ENCODE measurements around the gene CDH16.

Gene CDH16

DNA sequence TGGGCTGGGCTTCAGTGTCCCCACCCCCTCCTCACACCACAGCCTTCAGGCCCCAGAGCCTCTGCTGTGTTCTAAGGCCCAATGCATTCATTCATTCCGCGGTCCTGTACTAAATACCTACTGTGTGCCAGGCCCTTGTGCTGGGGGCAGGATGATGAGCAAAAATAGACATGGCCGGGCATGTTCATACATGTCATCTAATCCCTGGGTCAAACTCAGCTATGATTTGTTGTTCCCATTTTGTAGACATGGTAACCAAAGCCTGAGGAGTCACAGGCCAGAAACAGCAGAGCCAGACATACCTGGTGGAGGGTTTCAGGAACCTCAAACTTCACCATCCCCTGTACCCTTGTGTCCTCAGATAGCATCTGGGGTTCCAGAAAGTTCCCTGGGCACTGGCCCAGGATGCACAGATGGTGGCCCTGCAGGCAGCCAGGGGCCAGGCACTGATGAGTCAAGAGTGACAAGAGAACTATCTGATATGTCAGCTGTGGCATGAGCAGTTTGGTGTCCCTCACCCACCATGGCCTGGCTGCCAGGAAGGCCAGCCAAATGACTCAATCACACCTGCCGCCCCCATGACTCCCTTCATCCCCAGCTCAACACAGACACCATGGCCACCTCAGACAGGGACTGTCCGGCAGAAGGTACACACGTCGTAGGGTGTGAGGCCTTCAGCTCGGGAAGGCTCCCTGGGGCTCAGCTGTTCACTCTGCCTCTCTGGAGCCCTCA is 9.4 kb upstream of the CDH16 start:
- DNase-seq (ENCODE audit: low read depth) = no peak

DNA sequence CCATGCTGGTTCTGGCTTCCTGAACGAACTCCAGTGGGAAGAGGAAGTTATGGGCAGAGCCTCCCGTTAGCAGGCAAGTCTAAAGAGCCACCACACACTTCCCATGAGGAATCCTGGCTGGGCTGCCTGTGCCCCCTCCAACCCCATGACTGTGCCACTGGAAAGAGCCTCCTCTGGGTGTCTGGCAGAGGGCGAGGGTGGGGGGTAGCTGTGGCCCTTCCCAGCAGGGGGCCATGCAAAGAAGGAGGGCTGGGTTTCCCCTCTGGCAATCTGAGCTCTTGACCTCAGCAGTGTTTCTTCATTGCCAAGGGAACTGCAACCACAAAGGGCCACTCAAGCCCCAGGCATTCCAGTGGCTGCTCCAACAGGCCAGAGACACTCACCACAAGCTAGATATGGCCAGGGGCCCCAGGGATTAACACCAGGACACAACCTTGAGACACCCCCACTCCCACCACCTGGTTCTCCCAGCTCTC is 8.3 kb upstream of the CDH16 start:
- DNase-seq (ENCODE audit: low read depth) = no peak

DNA sequence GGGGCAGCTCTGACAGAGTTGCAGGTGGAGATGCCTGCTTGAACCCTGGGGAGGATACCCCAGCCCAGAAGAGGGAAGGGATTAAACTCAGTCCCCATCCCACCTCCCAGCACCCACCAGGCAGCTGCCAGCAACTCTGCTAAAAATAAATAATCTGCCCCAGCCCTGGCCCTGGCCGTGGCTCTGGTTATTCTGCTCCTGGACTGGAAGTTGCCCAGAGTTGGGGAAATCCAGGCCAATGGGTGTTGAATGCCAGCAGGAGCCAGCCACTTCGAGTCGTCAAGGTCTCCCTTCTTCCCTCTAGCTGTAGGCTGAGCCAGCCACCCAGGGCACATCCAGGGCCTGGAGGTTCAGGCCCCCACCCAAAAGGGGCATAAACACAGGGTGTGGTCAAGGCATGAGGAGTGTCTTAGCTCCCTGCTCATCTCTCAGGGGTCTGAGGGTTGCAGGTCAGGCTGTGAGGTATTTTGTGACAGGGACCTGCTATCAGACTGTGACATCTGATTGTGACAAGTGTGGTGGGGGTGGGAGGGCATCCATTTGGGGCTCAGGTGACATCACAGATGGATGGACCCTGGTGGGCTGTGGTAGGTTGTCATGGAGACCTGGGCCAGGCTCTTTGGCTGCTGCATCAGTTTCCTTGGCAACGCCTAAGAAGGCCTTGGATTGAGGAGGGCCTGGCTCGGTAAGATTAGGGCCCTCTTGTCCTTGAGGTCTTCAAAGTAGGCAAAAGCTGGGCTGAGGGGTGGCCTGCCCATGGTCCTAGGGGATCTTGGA is 7.7 kb upstream of the CDH16 start:
- DNase-seq (ENCODE audit: low read depth) = no peak

DNA sequence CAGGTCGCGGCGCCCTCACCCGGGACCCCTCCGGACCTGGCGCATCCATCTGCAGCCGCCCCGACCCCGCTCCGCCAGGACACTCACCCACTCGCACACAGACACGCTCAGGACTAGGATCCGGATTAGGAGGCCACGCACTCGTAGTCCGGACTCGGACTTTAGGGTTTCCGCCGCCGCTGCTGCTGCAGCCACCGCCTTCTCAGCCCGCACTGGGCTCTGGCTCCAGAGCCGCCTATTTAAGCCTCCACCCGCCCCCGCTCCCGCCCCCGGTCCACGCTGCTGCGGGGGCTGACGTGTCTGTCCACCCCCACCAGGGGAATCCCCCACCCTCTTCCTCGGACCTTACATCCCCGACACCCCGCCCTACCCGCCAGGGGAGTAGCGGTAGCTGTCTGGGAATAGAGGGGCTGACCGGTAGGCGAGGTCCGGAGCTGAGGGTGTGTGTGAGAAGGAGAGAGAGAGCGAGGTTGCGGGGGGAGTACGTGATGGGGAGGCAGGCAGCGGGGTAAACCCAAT is 6.7 kb upstream of the CDH16 start, which contains the start of gene RRAD:
TSS of gene RRAD (minus strand) at position 214 of the 519 bp plus-strand sequence. CDS start 356 bp downstream, outside the sequence.
- no peak for DNase-seq (ENCODE audit: low read depth)

DNA sequence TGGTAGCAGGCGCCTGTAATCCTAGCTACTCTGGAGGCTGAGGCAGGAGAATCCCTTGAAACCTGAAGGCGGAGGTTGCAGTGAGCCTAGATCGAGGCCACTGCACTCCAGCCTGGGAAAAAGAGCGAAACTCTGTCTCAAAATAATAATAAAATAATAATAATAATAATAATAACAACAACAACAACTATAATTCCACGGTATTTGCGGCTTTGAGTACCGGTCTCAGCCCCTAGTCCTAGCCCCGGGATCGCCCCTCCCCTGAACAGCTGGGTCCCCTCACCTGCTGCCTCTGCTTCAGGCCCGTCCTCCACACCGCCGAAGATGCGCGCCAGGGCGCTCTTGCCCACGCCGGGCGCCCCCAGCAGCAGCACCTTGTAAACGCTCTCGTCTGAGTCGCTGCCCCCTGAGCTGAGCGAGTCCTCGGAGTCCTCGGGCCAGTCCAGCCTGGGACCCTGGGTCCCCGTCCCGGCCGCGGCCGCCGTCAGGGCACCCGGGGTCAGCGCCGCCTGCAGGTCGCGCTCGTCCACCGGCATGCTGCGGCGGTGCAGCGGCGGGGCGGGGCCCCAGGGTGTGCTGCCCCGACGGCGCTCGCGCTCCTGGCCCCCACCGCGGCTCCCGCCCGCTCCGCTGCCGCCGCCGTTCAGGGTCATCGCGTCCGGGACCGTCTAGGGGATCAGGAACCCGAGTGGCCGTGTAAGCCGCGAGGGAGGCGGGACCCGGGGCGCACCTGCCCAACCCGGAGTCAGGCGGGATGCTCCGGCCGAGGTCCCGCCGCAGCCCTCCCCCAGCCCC is 6.0 kb upstream of the CDH16 start:
- no peak for DNase-seq (ENCODE audit: low read depth)

DNA sequence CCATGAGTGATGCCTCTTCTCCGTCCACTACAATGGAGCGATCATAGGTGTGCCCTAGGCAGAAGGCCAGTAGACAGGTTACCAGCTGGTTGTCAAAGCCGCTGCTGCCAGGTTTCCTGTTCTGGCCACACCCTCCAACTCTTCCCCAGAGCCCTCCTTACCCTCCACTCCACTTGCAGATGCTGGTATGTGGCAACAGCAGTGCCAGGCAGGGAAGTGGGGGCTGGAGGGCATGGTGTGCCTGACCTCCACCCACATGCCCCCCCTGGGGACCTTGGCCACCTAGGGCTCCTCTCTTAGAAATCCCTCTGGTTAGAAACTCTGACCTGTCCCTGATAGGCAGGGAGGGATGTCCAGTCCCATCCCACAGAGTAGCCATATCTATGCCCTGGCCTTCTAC is 5.2 kb upstream of the CDH16 start:
- DNase-seq (ENCODE audit: low read depth) = no peak

DNA sequence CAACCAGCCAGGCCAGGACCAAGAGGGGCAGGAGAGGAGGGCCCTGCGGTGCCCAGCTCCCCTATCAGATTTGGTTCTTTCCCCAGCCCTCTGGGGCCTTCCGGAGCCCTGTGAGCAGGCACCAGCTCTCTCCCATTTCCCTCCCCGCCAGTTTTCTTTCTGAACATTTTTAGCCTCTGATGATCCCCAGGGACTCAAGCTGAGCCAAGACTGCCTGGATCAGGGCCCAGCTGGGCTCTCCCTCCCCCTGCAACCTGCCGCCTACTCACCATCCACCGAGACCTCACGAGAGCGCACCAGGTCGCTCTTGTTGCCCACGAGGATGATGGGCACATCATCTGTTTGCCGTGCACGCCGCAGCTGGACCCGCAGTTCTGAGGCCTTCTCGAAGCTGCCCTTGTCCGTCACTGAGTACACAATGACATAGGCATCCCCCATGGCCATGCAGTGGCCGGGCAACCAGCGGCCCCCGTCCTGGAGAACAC is 4.6 kb upstream of the CDH16 start:
- no peak for DNase-seq (ENCODE audit: low read depth)

DNA sequence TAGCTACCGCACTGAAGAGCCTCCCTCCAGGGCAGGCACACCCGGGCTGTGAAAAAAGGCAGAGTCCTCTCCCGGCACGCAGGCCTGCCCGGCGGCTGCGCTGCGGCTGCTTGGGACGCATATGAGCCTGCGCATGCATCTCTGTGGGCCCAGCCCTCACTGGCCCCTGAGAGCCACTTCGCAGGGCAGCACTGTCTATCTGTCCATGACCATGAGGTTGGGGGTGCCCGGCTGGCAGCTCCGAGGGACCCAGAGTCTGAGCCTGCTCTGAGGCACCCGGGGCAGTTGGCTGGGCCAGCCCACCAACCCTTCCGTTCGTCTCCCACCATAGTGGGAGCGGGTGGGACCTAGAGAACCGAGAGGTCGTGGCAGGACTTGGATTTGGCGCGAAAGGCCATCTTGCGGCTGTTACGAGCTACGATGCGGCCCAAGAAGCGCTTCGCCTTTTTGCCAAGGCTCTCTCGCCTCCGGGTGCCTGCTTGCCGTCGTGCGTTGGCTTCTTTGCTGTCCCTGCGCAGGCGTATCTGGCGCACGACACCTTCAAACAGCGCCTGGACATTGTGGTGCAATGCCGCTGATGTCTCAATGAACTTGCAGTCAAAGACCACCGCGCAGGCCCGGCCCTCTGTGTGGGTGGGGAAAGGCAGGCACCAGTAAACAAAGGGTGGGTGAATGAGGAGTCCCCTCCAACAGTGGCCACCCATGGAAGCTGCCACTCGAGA is 3.2 kb upstream of the CDH16 start:
- no peak for DNase-seq (ENCODE audit: low read depth)

DNA sequence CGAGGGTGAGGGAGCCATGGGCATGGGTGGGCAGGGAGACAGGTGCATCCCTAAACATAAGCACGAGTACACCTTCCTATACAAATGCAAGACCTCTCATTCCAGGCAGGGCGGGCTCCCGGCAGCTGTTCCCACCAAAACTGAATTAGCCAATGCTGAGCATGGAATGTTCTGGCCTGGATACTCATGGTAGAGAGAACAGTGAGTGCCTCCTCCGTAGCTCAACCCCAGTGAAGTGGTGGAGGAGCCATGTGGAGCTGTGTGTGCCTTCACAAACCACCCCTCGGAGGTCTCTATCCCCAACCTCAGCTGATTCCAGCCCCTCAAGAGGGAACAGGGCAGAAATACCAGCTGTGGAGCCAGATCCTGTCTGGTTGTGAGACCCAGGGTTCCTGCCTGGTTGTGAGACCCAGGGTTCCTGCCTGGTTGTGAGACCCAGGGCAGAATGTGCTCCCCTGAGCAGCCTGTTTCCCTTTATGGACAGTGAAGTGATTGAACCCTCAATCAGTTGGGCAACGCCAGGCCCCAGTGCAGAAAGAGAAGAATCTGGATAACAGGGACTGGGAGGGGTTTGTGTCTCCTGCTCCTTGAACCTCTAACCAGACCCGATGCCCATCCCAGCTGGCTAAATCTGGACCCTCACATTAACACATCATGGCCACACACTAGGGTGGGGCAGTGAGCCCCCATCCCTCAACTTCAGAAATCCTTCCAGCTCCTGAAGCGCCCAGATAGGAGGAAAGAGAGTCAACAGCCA is 2.4 kb upstream of the CDH16 start:
- no peak for DNase-seq (ENCODE audit: low read depth)

DNA sequence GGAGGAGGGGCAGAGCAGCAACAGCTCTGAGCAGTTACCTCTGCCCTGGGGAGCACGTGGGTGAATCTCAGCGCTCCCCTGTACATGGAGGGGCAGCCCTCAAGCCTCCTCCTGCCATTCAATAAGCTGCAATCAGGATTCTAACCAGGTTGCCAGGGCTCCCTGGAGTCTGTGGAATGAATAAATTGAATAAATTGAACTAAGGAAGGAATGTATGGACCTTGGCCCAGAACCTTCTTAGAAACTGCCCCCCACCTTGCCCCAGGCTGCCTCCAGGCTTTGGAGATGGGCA is 1.6 kb upstream of the CDH16 start:
- DNase-seq (ENCODE audit: low read depth) = no peak

DNA sequence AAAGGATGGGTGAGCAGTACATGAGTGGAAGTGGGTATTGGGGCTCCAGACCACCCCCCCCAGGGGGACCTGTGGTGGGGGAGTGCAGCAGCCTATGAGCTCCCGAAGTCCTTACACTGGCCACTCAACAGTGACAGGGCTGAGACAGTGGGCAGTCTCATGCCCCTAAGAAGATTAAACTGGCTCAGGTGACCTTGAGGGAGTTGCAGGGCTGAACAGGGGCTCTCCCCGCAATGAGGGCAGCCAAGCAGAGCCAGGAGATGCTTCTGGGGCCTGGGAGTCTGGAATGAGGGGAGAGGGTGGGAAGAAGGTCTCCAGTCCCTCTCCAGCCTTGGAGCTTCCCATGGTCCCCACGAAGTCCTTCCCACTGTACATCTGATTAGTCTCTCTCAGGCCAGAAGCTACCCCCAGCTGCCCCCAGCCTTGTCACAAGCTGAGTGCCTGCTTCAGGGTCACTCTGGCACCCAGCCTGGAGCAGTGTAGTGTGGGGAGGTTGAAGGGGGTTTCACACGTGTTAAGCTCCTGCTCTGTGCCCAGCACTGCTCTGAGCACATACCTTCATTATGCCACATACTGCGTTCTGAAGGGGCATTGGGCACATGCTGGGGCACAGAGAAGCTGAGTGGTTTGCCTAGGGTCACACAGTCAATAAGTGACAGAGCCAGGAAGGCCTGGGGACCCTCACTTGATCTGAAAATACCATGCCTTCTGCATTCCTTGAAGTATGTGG is 1.0 kb upstream of the CDH16 start:
- DNase-seq (ENCODE audit: low read depth) = no peak

DNA sequence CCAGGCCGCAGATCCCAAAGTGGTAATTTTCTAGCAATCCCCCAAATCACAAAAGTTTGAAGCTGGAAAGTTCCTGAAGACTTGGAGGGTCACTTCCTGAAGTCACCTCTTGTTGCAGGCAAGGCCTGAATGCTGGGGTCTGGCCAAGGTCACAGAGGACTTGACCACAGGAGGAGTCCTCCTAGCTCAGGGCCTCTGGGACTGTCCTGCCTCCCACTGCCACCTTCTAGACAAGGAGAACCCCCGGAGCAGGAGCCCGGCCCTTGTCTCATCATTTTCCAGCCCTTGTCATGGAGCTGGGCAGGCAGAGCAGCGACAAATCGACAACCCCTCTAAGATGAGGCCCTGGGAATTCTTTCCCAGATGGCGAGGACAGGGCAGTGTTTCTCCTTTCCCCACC is 330 bp downstream of the CDH16 start:
- DNase-seq (ENCODE audit: low read depth) = no peak

DNA sequence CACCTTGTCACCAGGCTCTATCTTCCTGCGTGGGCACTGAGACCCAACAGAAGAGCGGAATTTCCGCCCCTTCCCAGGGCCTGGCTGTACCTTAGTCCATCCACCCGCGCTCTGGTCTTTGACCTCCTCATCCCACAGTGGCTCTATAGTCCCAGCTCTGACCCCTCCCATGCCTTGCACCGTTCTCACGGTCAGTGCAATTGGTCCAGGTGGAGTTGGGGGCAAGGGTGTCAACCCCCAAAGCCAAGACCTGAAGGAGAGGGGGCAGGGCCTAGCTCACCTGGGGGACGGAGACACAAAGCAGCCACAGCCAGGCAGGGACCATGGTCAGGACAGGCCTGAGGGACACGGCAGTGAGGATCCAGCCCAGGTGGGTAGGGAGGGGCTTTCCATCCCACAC is 944 bp downstream of the CDH16 start:
- no peak for DNase-seq (ENCODE audit: low read depth)

DNA sequence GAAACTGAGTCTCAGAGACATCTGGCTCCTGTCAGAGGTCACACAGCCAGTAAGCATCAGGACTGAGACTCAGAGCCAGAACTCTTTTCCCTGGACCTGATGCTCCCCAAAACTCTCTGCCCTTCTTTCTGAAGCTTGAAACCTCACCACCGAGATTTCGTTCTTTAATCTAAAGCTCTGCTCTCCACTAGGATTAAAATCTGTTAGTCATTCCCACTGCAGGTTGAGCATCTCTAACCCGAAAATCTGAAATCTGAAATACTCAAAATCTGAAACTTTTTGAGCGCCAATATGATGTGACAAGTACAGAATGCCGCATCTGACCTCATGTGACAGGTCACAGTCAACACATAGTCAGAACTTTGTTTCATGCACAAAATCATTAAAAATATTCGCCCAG is 2.2 kb downstream of the CDH16 start:
- no peak for DNase-seq (ENCODE audit: low read depth)

DNA sequence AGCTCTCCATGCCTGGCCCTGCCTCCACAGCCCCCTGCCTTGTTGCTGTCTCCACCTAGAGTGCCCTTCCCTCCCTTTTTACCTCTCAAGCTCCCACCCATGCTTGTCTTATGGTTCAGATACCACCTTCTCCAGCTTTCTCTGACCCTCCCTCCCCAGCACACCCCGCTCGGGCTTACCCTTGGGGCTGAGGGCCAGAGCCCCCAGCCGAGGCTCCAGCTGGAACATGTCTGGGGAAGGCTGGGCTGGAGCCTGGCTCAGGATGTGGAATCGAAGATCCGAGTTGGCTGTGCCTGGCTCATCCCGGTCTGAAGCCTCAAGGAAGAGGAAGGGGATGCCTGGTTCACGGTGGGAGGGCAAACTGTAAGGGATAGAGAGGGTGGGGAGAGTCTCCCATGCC is 3.6 kb downstream of the CDH16 start:
- no peak for DNase-seq (ENCODE audit: low read depth)

DNA sequence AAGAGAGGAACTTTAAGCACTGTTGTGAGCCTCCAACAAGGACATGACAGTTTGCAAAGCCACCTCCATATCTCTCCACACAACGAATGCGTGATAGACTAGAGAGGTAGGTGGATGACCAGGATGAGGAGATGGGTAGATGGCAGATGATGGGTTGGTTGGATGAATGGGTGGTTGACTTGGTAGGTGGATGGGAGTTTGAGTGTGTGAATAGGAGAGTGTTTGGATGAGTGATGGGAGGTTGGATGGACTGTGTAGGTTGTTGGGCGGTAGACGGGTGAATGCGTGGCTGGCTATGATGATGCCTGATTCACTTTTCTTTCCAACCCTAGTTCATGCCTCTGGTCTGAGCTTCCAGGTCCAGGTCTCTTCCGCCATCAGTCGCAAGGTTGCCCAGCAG is 4.1 kb downstream of the CDH16 start:
- no peak for DNase-seq (ENCODE audit: low read depth)

DNA sequence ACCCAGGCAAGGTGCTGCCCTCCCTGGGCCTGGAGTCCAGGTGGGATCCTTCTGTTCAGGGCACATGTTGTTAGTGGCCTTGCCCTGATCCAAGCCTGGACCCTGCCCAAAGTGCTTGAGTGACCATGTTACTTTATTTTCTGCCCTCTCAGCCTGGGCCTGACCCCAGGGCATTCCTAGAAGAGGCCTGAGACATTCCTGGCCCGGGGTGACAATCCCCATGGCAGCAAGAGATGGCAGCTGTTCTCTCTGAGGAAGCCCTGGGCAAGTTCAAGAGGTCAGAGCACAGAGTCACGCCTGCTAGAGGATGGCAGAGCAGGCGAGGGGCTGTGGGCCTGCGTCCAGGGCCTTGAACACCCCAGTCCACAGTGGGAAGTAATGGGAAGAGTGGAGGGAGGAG is 5.0 kb downstream of the CDH16 start:
- no peak for DNase-seq (ENCODE audit: low read depth)

DNA sequence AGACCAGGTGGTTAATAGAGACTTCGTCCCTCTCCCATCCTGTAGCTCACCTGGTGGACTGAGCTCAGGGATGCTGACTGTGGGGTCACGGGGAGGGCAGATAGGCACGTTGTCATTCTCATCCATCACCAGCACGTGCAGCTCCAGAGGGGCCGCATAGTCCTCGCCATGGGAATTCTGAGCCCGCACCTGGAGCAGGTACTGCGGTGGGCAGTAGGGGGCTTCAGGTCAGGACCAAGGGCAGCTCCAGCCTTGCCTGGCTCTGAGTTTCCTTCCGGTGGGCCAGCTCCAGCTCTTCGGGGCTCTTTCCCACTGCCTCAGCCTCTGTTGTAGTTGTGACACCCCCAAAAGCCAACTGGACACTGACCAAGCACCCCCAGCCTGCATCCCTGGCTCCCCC is 5.6 kb downstream of the CDH16 start:
- no peak for DNase-seq (ENCODE audit: low read depth)

DNA sequence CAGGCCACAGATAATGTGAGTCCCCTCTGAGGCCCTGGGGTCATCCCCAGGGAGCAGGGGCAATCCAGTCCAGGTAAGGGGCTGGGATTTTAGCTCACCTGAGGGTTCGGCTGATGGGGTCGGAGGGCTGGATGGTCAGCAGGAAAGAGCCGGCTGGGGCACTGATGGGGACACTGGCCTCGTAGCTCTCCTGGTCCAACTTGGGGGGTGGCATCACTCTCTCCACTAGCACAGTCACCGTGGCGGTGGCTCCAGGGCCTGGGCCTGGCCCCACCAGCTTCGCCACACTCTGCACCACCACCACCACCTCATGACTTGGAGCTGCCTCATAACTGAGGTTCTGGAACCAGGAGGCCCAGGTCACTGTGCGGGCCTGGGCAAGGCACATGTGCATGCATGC is 6.9 kb downstream of the CDH16 start:
- no peak for DNase-seq (ENCODE audit: low read depth)

DNA sequence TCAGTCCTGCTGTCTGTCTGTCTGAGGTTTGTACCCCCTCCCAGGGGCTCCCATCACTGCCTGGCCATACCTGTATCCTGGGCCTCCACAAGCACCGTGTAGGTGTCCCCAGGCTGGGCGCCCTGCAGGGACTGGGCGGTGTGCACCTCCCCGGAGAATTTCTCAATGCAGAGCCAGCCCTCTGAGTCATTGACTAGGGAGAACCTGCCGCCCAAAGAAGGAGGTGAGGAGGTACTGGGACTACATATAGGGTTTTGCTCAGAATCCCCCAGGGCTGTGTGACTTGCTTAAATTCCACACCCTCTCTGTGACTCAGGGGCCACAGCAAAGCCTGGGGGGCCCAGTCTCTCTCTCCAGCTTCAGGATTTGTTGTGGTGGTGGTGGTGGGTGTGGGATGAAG is 7.6 kb downstream of the CDH16 start:
- DNase-seq (ENCODE audit: low read depth) = no peak

Data from stimulated activated CD8-positive, alpha-beta memory T cell treated with anti-CD3 and anti-CD28 coated beads, Interleukin-4, amount 100 ng/mL, for 24 hours (primary cell).